ENCODE measurements around the gene NIBAN1. TPM values are rescaled to one million over a fixed set of nuclear protein-coding genes. Genes with fewer than 3 reads are reported as not detected.
A peak's percentile ranks its signal among the peaks of the same experiment; 100 is the strongest.

Gene NIBAN1
- polyA plus RNA-seq, 3 donors = 10.2 to 24.6 (median 12.4) TPM

- no peak overlapping the region for H3K27ac Mint-ChIP-seq
- intact Hi-C loops (cut with micrococcal nuclease) = no loop called here
- H3K36me3 ChIP-seq (replicated peaks in 1 of 2; ENCODE audit: control insufficient read depth in 1 of 2, insufficient read depth in 2 of 2, low read length in 2 of 2) = peaks cover 0 to 8% of the 10 kb centered on the region in 2 donors
Observed at GRCh38 chr1:184940226-184940625, 34.1 kb downstream of the NIBAN1 start.

DNA sequence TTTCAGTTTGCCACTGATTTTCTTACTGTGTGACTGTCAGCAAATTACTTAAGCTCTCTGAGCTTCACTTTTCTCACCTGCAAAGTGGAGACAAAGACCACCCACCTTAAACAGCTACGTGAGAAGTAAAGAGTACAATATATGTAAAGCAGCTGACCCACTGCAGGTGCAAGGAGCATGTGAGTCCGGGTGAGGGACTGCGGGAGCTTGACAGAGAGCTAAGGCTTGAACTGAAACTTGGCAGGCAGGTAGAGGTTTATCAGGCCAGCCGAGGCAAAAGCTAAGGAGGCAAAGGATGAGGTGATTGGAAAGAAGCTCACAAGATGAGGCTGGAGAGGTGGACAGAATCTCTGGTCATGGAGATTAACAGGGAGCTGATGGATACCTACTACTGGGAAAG, 36.6 kb downstream of the NIBAN1 start:
- Histone ChIP-seq H4K20me1 (ENCODE audit: insufficient read depth, low read length) (peaks cover 52% of the 10 kb centered on the region), H3K36me3 (replicated peaks in 1 of 2; ENCODE audit: control insufficient read depth in 1 of 2, insufficient read depth in 2 of 2, low read length in 2 of 2) (peaks cover 0 to 8% of the 10 kb centered on the region in 2 donors), H3K27me3 (ENCODE audit: control insufficient read depth in 2 of 2, insufficient read depth in 2 of 2, low read length in 2 of 2) (no peaks in the 10 kb centered on the region), H3K9ac (ENCODE audit: insufficient read depth, low read length, poor library complexity, severe bottlenecking) (no peak overlapping the region), H3K27ac (ENCODE audit: low read depth in 1 of 2, low read length in 2 of 2) (no peak overlapping the region), H3K4me3 (replicated peaks in 1 of 3; ENCODE audit: low read depth in 2 of 3, low read length in 3 of 3) (no peak overlapping the region), H3K4me2 (replicated peaks; ENCODE audit: extremely low read depth, low read length, poor library complexity, severe bottlenecking) (no peak overlapping the region), H3K79me2 (ENCODE audit: insufficient read depth, low read length) (peaks cover 93% of the 10 kb centered on the region), H3K4me1 (ENCODE audit: control insufficient read depth in 1 of 2, insufficient read depth in 2 of 2, low read length in 2 of 2) (peaks cover 2 to 11% of the 10 kb centered on the region in 2 donors), H2AFZ (ENCODE audit: insufficient read depth, low read depth, low read length, poor library complexity, severe bottlenecking) (no peak overlapping the region), H3K9me3 (replicated peaks in 1 of 2; ENCODE audit: control insufficient read depth in 1 of 2, insufficient read depth in 1 of 2, low read length in 2 of 2) (no peaks in the 10 kb centered on the region)
- Mint-ChIP-seq H3K4me3 (no peak overlapping the region), H3K27me3 (ENCODE audit: low read depth in 3 of 3) (peaks cover 0 to 2% (median 0%) of the 10 kb centered on the region in 3 donors), H3K27ac (no peak overlapping the region), H3K9me3 (peaks cover 0 to 5% (median 0%) of the 10 kb centered on the region in 7 donors), H3K36me3 (peaks cover 13 to 26% of the 10 kb centered on the region in 2 donors), H3K4me1 (peaks cover 22% of the 10 kb centered on the region)
- no peak for DNase-seq
- intact Hi-C loops (cut with micrococcal nuclease) = no loop called here
- 100% methylated on average over 2 of the region's 4 CpGs for WGBS (ENCODE audit: insufficient coverage)
- TF ChIP-seq CTCF (IDR thresholded peaks at IDR 0.05) = no peak

More at GRCh38 chr1:184940226-184940625, 34.1 kb downstream of the NIBAN1 start:
- H3K4me3 Mint-ChIP-seq = no peak overlapping the region
- Histone ChIP-seq H4K20me1 (ENCODE audit: insufficient read depth, low read length) (peaks cover 52% of the 10 kb centered on the region), H3K4me2 (replicated peaks; ENCODE audit: extremely low read depth, low read length, poor library complexity, severe bottlenecking) (no peak overlapping the region), H3K27me3 (ENCODE audit: control insufficient read depth in 2 of 2, insufficient read depth in 2 of 2, low read length in 2 of 2) (no peaks in the 10 kb centered on the region), H3K9me3 (replicated peaks in 1 of 2; ENCODE audit: control insufficient read depth in 1 of 2, insufficient read depth in 1 of 2, low read length in 2 of 2) (no peaks in the 10 kb centered on the region), H3K9ac (ENCODE audit: insufficient read depth, low read length, poor library complexity, severe bottlenecking) (no peak overlapping the region), H3K79me2 (ENCODE audit: insufficient read depth, low read length) (peaks cover 91% of the 10 kb centered on the region), H3K27ac (ENCODE audit: low read depth in 1 of 2, low read length in 2 of 2) (peak overlapping the region in 1 of 2 donors; percentile 0), H2AFZ (ENCODE audit: insufficient read depth, low read depth, low read length, poor library complexity, severe bottlenecking) (no peak overlapping the region), H3K4me3 (replicated peaks in 1 of 3; ENCODE audit: low read depth in 2 of 3, low read length in 3 of 3) (no peak overlapping the region), H3K4me1 (ENCODE audit: control insufficient read depth in 1 of 2, insufficient read depth in 2 of 2, low read length in 2 of 2) (peaks cover 13 to 23% of the 10 kb centered on the region in 2 donors)
- H3K9me3 Mint-ChIP-seq = no peaks in the 10 kb centered on the region
- no peak for DNase-seq
- peaks cover 36% of the 10 kb centered on the region for H3K4me1 Mint-ChIP-seq
- H3K27me3 Mint-ChIP-seq (ENCODE audit: low read depth in 3 of 3) = no peaks in the 10 kb centered on the region
- WGBS (ENCODE audit: insufficient coverage) = no CpG with 5 or more reads among the region's 2 CpGs
- no peak for TF ChIP-seq CTCF (IDR thresholded peaks at IDR 0.05)
- peaks cover 11 to 24% of the 10 kb centered on the region in 2 donors for H3K36me3 Mint-ChIP-seq

Measured in CD14-positive monocyte (primary cell).